SU-DHL-6 (cell line): ENCODE measurements around the gene MYBPH.

Experiments used
- H2AFZ ChIP-seq: fragments of 200-600 bp; sonication (generic); 2 replicates; pipeline ENCODE4 v1.6.1; 2014; ENCODE audit warnings: low read depth, mild to moderate bottlenecking, moderate library complexity, mixed read lengths, antibody characterized with exemption, low read length; ENCODE audit not compliant: severe bottlenecking
- H3F3A ChIP-seq: fragments of 200-600 bp; shearing (Covaris generic); 2 replicates; pipeline ENCODE4 v1.6.0; 2016; ENCODE audit warnings: antibody characterized with exemption, mild to moderate bottlenecking; ENCODE audit not compliant: insufficient read depth
- H3K27ac ChIP-seq: fragments of 200-600 bp; sonication (generic); 2 replicates; pipeline ENCODE4 v1.5.1; 2016; ENCODE audit warnings: low read depth, mild to moderate bottlenecking, low read length, moderate library complexity, mixed read lengths
- H3K27me3 ChIP-seq: fragments of 200-600 bp; sonication (generic), shearing (Covaris generic); 2 replicates; pipeline ENCODE4 v1.6.0; 2014; ENCODE audit warnings: mild to moderate bottlenecking, low read length
- H3K36me3 ChIP-seq: fragments of 200-600 bp; sonication (generic); 2 replicates; pipeline ENCODE4 v1.6.1; 2014; ENCODE audit warnings: mild to moderate bottlenecking, low read length, mixed read lengths
- H3K4me2 ChIP-seq: fragments of 300-600, 200-600 bp; shearing (Covaris generic), sonication (generic); 2 replicates; pipeline ENCODE4 v1.6.0; 2014; ENCODE audit warnings: low read length, low read depth, mild to moderate bottlenecking; ENCODE audit not compliant: poor library complexity, severe bottlenecking
- H3K4me3 ChIP-seq: fragments of 200-600 bp; sonication (generic); 2 replicates; pipeline ENCODE4 v1.5.1; 2014; ENCODE audit warnings: antibody characterized with exemption, low read length, mild to moderate bottlenecking, mixed read lengths; ENCODE audit not compliant: insufficient read depth, poor library complexity, severe bottlenecking
- H3K79me2 ChIP-seq: fragments of 200-600 bp; sonication (generic); 2 replicates; pipeline ENCODE4 v1.6.1; 2014; ENCODE audit warnings: mild to moderate bottlenecking, low read length, moderate library complexity; ENCODE audit not compliant: insufficient read depth
- H3K9ac ChIP-seq: fragments of 200-600 bp; sonication (generic); 2 replicates; pipeline ENCODE4 v1.7.0; 2014; ENCODE audit warnings: mild to moderate bottlenecking, low read length
- H3K9me2 ChIP-seq: fragments of 200-600 bp; sonication (generic); replicated peaks from 2 replicates; pipeline ENCODE4 v1.6.1; 2014; ENCODE audit warnings: low read length; ENCODE audit not compliant: insufficient read depth
- H3K9me3 ChIP-seq: fragments of 200-600 bp; sonication (generic); 2 replicates; pipeline ENCODE4 v1.6.1; 2014; ENCODE audit warnings: low read length, mixed read lengths; ENCODE audit not compliant: insufficient read depth
- H4K20me1 ChIP-seq: fragments of 200-600 bp; sonication (generic); 2 replicates; pipeline ENCODE4 v1.6.1; 2014; ENCODE audit warnings: low read depth, mild to moderate bottlenecking, antibody characterized with exemption, low read length, moderate library complexity, mixed read lengths
- CTCF ChIP-seq: fragments of 200-600 bp; sonication (generic); IDR thresholded peaks from one replicate; pipeline ENCODE4 v1.5.1; 2017; ENCODE audit warnings: antibody characterized with exemption, mild to moderate bottlenecking, low read length, moderate library complexity; ENCODE audit not compliant: insufficient read depth, poor library complexity, severe bottlenecking
- EZH2phosphoT487 ChIP-seq: fragments of 200-600 bp; sonication (generic), shearing (Covaris generic); conservative IDR thresholded peaks from 2 replicates; pipeline ENCODE4 v1.6.1; 2018; ENCODE audit warnings: mild to moderate bottlenecking, antibody characterized with exemption, low read length, moderate library complexity, mixed read lengths

MYBPH gene

DNA sequence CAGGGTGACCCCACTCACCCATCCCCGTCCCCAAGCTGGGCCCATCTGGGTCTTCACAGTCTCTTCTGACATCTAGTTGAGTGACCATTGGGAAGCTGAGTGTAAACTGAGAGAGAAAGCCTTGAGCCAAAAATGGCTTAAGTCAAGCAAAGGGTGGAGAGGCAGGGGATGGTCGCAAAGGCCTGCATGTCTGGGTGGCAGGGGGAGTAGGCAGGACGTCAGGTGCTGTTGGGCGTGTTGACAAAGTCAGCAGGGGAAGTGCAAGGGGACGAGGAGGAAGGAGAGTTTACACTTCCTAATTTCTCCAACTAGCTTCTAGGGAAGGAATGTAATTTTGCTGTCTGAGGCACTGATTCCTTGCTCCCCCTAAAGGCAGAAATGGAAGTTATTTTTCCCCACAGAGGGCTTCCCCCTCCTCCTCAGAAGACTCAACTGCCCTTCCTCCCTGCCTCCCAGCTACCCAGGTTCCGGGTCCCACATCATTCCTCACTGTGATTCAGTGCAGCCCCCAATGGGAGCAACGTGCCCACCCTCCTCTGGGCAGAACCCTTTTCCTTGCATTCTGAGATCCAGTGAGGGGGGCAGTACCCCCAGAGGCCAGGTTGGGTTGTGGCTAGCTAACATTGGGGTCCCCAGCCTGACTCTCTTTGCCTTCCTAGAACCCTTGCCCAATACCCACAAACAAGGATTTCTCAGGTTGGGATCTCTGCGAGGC, 49.3 kb downstream of the MYBPH start:
- H3K79me2 ChIP-seq = no peaks in the 10 kb centered on the region

GRCh38 chr1:203124546-203125317, 50.9 kb downstream of the MYBPH start:
- Histone ChIP-seq H3K27me3 (no peaks in the 10 kb centered on the region), H2AFZ (no peak overlapping the region), H3K9me3 (no peaks in the 10 kb centered on the region), H3K9ac (no peak overlapping the region), H4K20me1 (no peaks in the 10 kb centered on the region), H3K4me2 (no peak overlapping the region), H3K36me3 (no peaks in the 10 kb centered on the region), H3K4me3 (no peak overlapping the region), H3K9me2 (no peaks in the 10 kb centered on the region), H3F3A (no peaks in the 10 kb centered on the region), H3K79me2 (no peaks in the 10 kb centered on the region), H3K27ac (no peak overlapping the region)
- TF ChIP-seq EZH2phosphoT487 (no peak), CTCF (no peak)

More for the DNA sequence above, 49.3 kb downstream of the MYBPH start:
- H3K4me3 ChIP-seq = no peak overlapping the region
- no peak overlapping the region for H3K27ac ChIP-seq
- H3K9me2 ChIP-seq = no peaks in the 10 kb centered on the region
- no peak overlapping the region for H3K9ac ChIP-seq
- H2AFZ ChIP-seq = no peak overlapping the region
- no peak for TF ChIP-seq EZH2phosphoT487
- TF ChIP-seq CTCF = no peak
- no peaks in the 10 kb centered on the region for H3K36me3 ChIP-seq
- H3F3A ChIP-seq = no peaks in the 10 kb centered on the region
- H4K20me1 ChIP-seq = no peaks in the 10 kb centered on the region
- H3K9me3 ChIP-seq = no peaks in the 10 kb centered on the region
- H3K27me3 ChIP-seq = no peaks in the 10 kb centered on the region
- H3K4me2 ChIP-seq = no peak overlapping the region

GRCh38 chr1:203124011-203124410, 51.6 kb downstream of the MYBPH start:
- Histone ChIP-seq H3K27ac (no peak overlapping the region), H3K4me3 (no peak overlapping the region), H3K36me3 (no peaks in the 10 kb centered on the region), H3K27me3 (no peaks in the 10 kb centered on the region), H3K79me2 (no peaks in the 10 kb centered on the region), H3F3A (no peaks in the 10 kb centered on the region), H3K9me3 (no peaks in the 10 kb centered on the region), H3K9ac (no peak overlapping the region), H3K9me2 (no peaks in the 10 kb centered on the region), H2AFZ (no peak overlapping the region), H3K4me2 (no peak overlapping the region), H4K20me1 (no peaks in the 10 kb centered on the region)
- TF ChIP-seq CTCF = no peak
- TF ChIP-seq EZH2phosphoT487 = no peak
